ENCODE measurements around the gene FRG2B.
"Not testable (repeated sequence)": the region's sequence is repeated elsewhere in the genome, so short reads cannot be mapped to it uniquely, and the experiment has no call there.

FRG2B gene

GRCh38 chr10:133600657-133601056 is 25.9 kb downstream of the FRG2B start:
- Histone ChIP-seq H3K36me3 (replicated peaks in 1 of 2; ENCODE audit: control insufficient read depth in 2 of 2, insufficient read depth in 2 of 2, low read length in 2 of 2) (no peaks in the 10 kb centered on the region), H2AK5ac (ENCODE audit: low read depth, low read length) (no peak overlapping the region), H3K4ac (ENCODE audit: low read length) (no peak overlapping the region), H3K9me3 (replicated peaks in 1 of 2; ENCODE audit: control insufficient read depth in 2 of 2, insufficient read depth in 1 of 2, low read depth in 1 of 2, low read length in 2 of 2) (peaks cover 0 to 10% of the 10 kb centered on the region in 2 donors), H3K4me3 (ENCODE audit: low read length in 2 of 2) (no peak overlapping the region), H4K8ac (ENCODE audit: low read depth, low read length) (no peak overlapping the region), H2BK5ac (ENCODE audit: low read length) (no peak overlapping the region), H2BK15ac (ENCODE audit: low read length) (no peak overlapping the region), H4K91ac (ENCODE audit: low read depth, low read length, poor library complexity) (no peak overlapping the region), H3K4me2 (ENCODE audit: insufficient read depth, low read length, poor library complexity, severe bottlenecking) (no peak overlapping the region), H3K9ac (ENCODE audit: low read depth, low read length, poor library complexity) (no peak overlapping the region), H3K23ac (ENCODE audit: low read depth, low read length, poor library complexity) (no peak overlapping the region), H3K14ac (ENCODE audit: low read length) (no peak overlapping the region), H3K79me1 (ENCODE audit: low read depth, low read length) (no peaks in the 10 kb centered on the region), H2BK120ac (ENCODE audit: low read depth, low read length) (no peak overlapping the region), H3K18ac (ENCODE audit: low read length) (no peak overlapping the region), H2AFZ (ENCODE audit: low read length) (no peak overlapping the region), H3K27me3 (ENCODE audit: control insufficient read depth in 3 of 3, insufficient read depth in 3 of 3, low read depth in 1 of 3, low read length in 3 of 3) (peaks cover 0 to 22% (median 0%) of the 10 kb centered on the region in 3 experiments), H3K27ac (replicated peaks; ENCODE audit: low read length) (no peak overlapping the region), H2BK12ac (ENCODE audit: low read length) (no peak overlapping the region), H3K4me1 (ENCODE audit: control insufficient read depth in 2 of 2, insufficient read depth in 1 of 2, low read depth in 1 of 2, low read length in 2 of 2) (no peaks in the 10 kb centered on the region)
- no CpG with 5 or more reads among the region's 3 CpGs for WGBS, 2 donors (ENCODE audit: extremely low coverage in 2 of 2, insufficient read length in 2 of 2, insufficient replicate concordance in 1 of 2)
- DNase-seq (ENCODE audit: low spot score) = no peak

DNA sequence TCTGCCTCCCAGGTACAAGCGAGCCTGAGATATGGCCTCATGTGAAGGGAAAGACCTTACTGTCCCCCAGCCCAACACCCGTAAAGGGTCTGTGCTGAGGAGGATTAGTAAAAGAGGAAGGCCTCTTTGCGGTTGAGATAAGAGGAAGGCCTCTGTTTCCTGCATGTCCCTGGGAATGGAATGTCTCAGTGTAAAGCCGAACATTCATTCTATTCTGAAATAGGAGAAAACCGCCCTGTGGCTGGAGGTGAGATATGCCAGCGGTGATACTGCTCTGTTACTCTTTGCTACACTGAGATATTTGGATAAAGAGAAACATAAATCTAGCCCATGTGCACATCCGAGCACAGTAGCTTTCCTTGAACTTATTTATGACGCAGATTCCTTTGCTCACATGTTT is 26.7 kb downstream of the FRG2B start:
- not testable (repeated sequence) for H2BK15ac ChIP-seq (ENCODE audit: low read length); H3K4ac ChIP-seq (ENCODE audit: low read length); H2BK12ac ChIP-seq (ENCODE audit: low read length); H3K4me1 ChIP-seq (ENCODE audit: control insufficient read depth in 2 of 2, insufficient read depth in 1 of 2, low read depth in 1 of 2, low read length in 2 of 2); H3K79me1 ChIP-seq (ENCODE audit: low read depth, low read length); DNase-seq (ENCODE audit: low spot score); H3K18ac ChIP-seq (ENCODE audit: low read length); H3K36me3 ChIP-seq (replicated peaks in 1 of 2; ENCODE audit: control insufficient read depth in 2 of 2, insufficient read depth in 2 of 2, low read length in 2 of 2); H2AFZ ChIP-seq (ENCODE audit: low read length); H3K23ac ChIP-seq (ENCODE audit: low read depth, low read length, poor library complexity); H4K8ac ChIP-seq (ENCODE audit: low read depth, low read length); H3K9ac ChIP-seq (ENCODE audit: low read depth, low read length, poor library complexity); H4K91ac ChIP-seq (ENCODE audit: low read depth, low read length, poor library complexity); H3K9me3 ChIP-seq (replicated peaks in 1 of 2; ENCODE audit: control insufficient read depth in 2 of 2, insufficient read depth in 1 of 2, low read depth in 1 of 2, low read length in 2 of 2); H2AK5ac ChIP-seq (ENCODE audit: low read depth, low read length); H3K4me3 ChIP-seq (ENCODE audit: low read length in 2 of 2); H3K27ac ChIP-seq (replicated peaks; ENCODE audit: low read length); H3K4me2 ChIP-seq (ENCODE audit: insufficient read depth, low read length, poor library complexity, severe bottlenecking); H3K14ac ChIP-seq (ENCODE audit: low read length); H2BK5ac ChIP-seq (ENCODE audit: low read length); H2BK120ac ChIP-seq (ENCODE audit: low read depth, low read length)
- peaks cover 0 to 22% (median 0%) of the 10 kb centered on the region in 3 experiments for H3K27me3 ChIP-seq (ENCODE audit: control insufficient read depth in 3 of 3, insufficient read depth in 3 of 3, low read depth in 1 of 3, low read length in 3 of 3)
- WGBS, 2 donors (ENCODE audit: extremely low coverage in 2 of 2, insufficient read length in 2 of 2, insufficient replicate concordance in 1 of 2) = no CpG with 5 or more reads among the region's 8 CpGs

- Histone ChIP-seq H2BK120ac (ENCODE audit: low read depth, low read length) (no peak overlapping the region), H3K4ac (ENCODE audit: low read length) (no peak overlapping the region), H3K27me3 (ENCODE audit: control insufficient read depth in 3 of 3, insufficient read depth in 3 of 3, low read depth in 1 of 3, low read length in 3 of 3) (peaks cover 0 to 31% (median 0%) of the 10 kb centered on the region in 3 experiments), H3K4me1 (ENCODE audit: control insufficient read depth in 2 of 2, insufficient read depth in 1 of 2, low read depth in 1 of 2, low read length in 2 of 2) (no peaks in the 10 kb centered on the region), H2BK5ac (ENCODE audit: low read length) (no peak overlapping the region), H3K23ac (ENCODE audit: low read depth, low read length, poor library complexity) (no peak overlapping the region), H2BK12ac (ENCODE audit: low read length) (no peak overlapping the region), H3K14ac (ENCODE audit: low read length) (no peak overlapping the region), H4K91ac (ENCODE audit: low read depth, low read length, poor library complexity) (no peak overlapping the region), H3K79me1 (ENCODE audit: low read depth, low read length) (no peaks in the 10 kb centered on the region), H3K4me3 (ENCODE audit: low read length in 2 of 2) (peak overlapping the region in 1 of 2 donors; percentile 62), H2BK15ac (ENCODE audit: low read length) (no peak overlapping the region), H4K8ac (ENCODE audit: low read depth, low read length) (no peak overlapping the region), H3K36me3 (replicated peaks in 1 of 2; ENCODE audit: control insufficient read depth in 2 of 2, insufficient read depth in 2 of 2, low read length in 2 of 2) (no peaks in the 10 kb centered on the region), H3K9me3 (replicated peaks in 1 of 2; ENCODE audit: control insufficient read depth in 2 of 2, insufficient read depth in 1 of 2, low read depth in 1 of 2, low read length in 2 of 2) (peaks cover 0 to 29% of the 10 kb centered on the region in 2 donors), H3K4me2 (ENCODE audit: insufficient read depth, low read length, poor library complexity, severe bottlenecking) (no peak overlapping the region), H3K18ac (ENCODE audit: low read length) (no peak overlapping the region), H2AFZ (ENCODE audit: low read length) (no peak overlapping the region), H3K9ac (ENCODE audit: low read depth, low read length, poor library complexity) (no peak overlapping the region), H2AK5ac (ENCODE audit: low read depth, low read length) (no peak overlapping the region), H3K27ac (replicated peaks; ENCODE audit: low read length) (no peak overlapping the region)
- no CpG with 5 or more reads among the region's 6 CpGs for WGBS, 2 donors (ENCODE audit: extremely low coverage in 2 of 2, insufficient read length in 2 of 2, insufficient replicate concordance in 1 of 2)
- DNase-seq (ENCODE audit: low spot score) = no peak
These were observed 33.9 kb downstream of the FRG2B start for GRCh38 chr10:133592716-133593115.

- H2AK5ac ChIP-seq (ENCODE audit: low read depth, low read length) = no peak overlapping the region
- no peak overlapping the region for H3K18ac ChIP-seq (ENCODE audit: low read length)
- no peaks in the 10 kb centered on the region for H3K36me3 ChIP-seq (replicated peaks in 1 of 2; ENCODE audit: control insufficient read depth in 2 of 2, insufficient read depth in 2 of 2, low read length in 2 of 2)
- WGBS, 2 donors (ENCODE audit: extremely low coverage in 2 of 2, insufficient read length in 2 of 2, insufficient replicate concordance in 1 of 2) = no CpG with 5 or more reads among the region's 10 CpGs
- no peak overlapping the region for H2BK15ac ChIP-seq (ENCODE audit: low read length)
- H4K8ac ChIP-seq (ENCODE audit: low read depth, low read length) = no peak overlapping the region
- no peak for DNase-seq (ENCODE audit: low spot score)
- no peaks in the 10 kb centered on the region for H3K79me1 ChIP-seq (ENCODE audit: low read depth, low read length)
- H3K4me3 ChIP-seq (ENCODE audit: low read length in 2 of 2) = peak overlapping the region in 1 of 2 donors; percentile 54
- H2AFZ ChIP-seq (ENCODE audit: low read length) = no peak overlapping the region
- no peak overlapping the region for H3K4ac ChIP-seq (ENCODE audit: low read length)
- H3K27me3 ChIP-seq (ENCODE audit: control insufficient read depth in 3 of 3, insufficient read depth in 3 of 3, low read depth in 1 of 3, low read length in 3 of 3) = peaks cover 0 to 28% (median 0%) of the 10 kb centered on the region in 3 experiments
- no peak overlapping the region for H2BK12ac ChIP-seq (ENCODE audit: low read length)
- no peak overlapping the region for H2BK5ac ChIP-seq (ENCODE audit: low read length)
- H4K91ac ChIP-seq (ENCODE audit: low read depth, low read length, poor library complexity) = no peak overlapping the region
- no peak overlapping the region for H3K9ac ChIP-seq (ENCODE audit: low read depth, low read length, poor library complexity)
- no peak overlapping the region for H2BK120ac ChIP-seq (ENCODE audit: low read depth, low read length)
- no peaks in the 10 kb centered on the region for H3K4me1 ChIP-seq (ENCODE audit: control insufficient read depth in 2 of 2, insufficient read depth in 1 of 2, low read depth in 1 of 2, low read length in 2 of 2)
- H3K14ac ChIP-seq (ENCODE audit: low read length) = no peak overlapping the region
- H3K4me2 ChIP-seq (ENCODE audit: insufficient read depth, low read length, poor library complexity, severe bottlenecking) = no peak overlapping the region
- peaks cover 0 to 33% of the 10 kb centered on the region in 2 donors for H3K9me3 ChIP-seq (replicated peaks in 1 of 2; ENCODE audit: control insufficient read depth in 2 of 2, insufficient read depth in 1 of 2, low read depth in 1 of 2, low read length in 2 of 2)
- no peak overlapping the region for H3K23ac ChIP-seq (ENCODE audit: low read depth, low read length, poor library complexity)
- H3K27ac ChIP-seq (replicated peaks; ENCODE audit: low read length) = no peak overlapping the region
These were observed 35.6 kb downstream of the FRG2B start for GRCh38 chr10:133590970-133591359.
